ENCODE results near the gene THBD. TPM values are rescaled to one million over a fixed set of nuclear protein-coding genes. Genes with fewer than 3 reads are reported as not detected.

THBD gene
- total RNA-seq, 4 donors from 2014 or later: 39.7 to 329 (median 241) TPM

DNA sequence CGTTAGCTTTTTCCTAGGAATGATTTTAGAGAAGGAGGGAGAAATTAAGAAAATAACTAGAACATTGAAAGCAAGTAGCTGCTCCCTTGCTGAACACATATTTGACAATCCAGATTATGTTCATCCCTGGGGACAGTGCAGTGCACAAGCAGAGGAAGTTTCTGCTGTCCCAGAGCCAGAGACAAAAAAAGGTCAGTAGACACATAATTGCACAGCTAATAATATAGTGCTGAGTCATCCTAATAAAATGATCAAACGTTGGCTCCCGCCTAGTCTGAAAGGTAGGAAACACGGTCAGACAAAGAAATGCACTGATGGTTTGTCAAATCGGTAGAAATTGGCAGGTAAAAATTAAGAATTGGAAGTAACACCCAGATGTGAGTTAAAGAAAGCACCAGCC, 36.0 kb downstream of the THBD start:
- H3K4me3 ChIP-seq: no peak overlapping the region
- 34% methylated on average over 5 of the region's 5 CpGs for whole genome bisulfite sequencing
- TF ChIP-seq POLR2AphosphoS5 (IDR thresholded peaks at IDR 0.05): no peak
- TF ChIP-seq EP300 (IDR thresholded peaks at IDR 0.05): no peak
- TF ChIP-seq, protein P1, sequence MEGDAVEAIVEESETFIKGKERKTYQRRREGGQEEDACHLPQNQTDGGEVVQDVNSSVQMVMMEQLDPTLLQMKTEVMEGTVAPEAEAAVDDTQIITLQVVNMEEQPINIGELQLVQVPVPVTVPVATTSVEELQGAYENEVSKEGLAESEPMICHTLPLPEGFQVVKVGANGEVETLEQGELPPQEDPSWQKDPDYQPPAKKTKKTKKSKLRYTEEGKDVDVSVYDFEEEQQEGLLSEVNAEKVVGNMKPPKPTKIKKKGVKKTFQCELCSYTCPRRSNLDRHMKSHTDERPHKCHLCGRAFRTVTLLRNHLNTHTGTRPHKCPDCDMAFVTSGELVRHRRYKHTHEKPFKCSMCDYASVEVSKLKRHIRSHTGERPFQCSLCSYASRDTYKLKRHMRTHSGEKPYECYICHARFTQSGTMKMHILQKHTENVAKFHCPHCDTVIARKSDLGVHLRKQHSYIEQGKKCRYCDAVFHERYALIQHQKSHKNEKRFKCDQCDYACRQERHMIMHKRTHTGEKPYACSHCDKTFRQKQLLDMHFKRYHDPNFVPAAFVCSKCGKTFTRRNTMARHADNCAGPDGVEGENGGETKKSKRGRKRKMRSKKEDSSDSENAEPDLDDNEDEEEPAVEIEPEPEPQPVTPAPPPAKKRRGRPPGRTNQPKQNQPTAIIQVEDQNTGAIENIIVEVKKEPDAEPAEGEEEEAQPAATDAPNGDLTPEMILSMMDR (IDR thresholded peaks at IDR 0.05): no peak
- TF ChIP-seq POLR2A (IDR thresholded peaks at IDR 0.05): no peak
- H3K4me1 ChIP-seq: no peaks in the 10 kb centered on the region
- H3K36me3 ChIP-seq: no peaks in the 10 kb centered on the region
- no peaks in the 10 kb centered on the region for H3K27me3 ChIP-seq
- no peaks in the 10 kb centered on the region for H3K9me3 ChIP-seq
- no peak for DNase-seq (ENCODE audit: low spot score in 2 of 2)
- no peak overlapping the region for H3K27ac ChIP-seq

DNA sequence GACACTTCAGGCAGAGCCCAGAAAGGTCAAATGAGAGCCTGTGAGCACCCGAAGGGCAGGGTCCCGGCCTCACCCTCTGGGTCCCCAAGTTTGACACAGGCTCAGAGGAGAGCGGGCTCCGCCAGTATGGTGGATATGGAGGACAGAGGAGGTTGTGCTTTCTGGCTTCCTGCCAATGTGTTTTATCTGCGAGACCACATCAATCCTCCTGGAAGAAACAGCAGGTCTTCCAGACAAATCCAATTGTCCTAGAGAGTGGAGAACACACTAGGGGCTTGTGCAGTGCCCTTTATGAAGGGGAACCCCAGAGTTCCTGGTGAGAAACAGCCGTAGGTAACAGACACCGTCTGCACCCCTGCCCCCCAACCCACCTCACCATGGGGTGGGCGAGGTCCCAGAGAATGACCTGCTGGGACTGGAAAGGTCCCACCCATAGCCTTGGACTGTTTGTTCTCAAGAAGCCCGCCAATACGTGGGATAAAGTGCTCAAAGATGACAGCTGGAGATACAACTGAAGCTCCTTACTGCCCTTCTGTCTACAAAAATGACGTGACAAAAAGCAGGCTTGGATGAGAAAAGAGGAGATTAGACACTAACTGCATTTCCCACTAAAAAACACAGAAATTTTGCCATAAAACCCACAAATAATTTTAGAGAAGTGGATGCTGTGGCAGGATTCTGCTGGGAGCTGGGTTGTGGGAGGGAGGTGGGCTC, 38.3 kb downstream of the THBD start:
- Histone ChIP-seq H3K9me3 (no peaks in the 10 kb centered on the region), H3K36me3 (no peaks in the 10 kb centered on the region), H3K4me1 (no peaks in the 10 kb centered on the region), H3K27ac (no peak overlapping the region), H3K27me3 (no peaks in the 10 kb centered on the region), H3K4me3 (no peak overlapping the region)
- DNase-seq (ENCODE audit: low spot score in 2 of 2): no peak
- WGBS: 84% methylated on average over 11 of the region's 11 CpGs
- no peak for TF ChIP-seq POLR2AphosphoS5 (IDR thresholded peaks at IDR 0.05)
- no peak for TF ChIP-seq POLR2A (IDR thresholded peaks at IDR 0.05)
- TF ChIP-seq, protein P1 (IDR thresholded peaks at IDR 0.05): no peak
- TF ChIP-seq EP300 (IDR thresholded peaks at IDR 0.05): no peak

DNA sequence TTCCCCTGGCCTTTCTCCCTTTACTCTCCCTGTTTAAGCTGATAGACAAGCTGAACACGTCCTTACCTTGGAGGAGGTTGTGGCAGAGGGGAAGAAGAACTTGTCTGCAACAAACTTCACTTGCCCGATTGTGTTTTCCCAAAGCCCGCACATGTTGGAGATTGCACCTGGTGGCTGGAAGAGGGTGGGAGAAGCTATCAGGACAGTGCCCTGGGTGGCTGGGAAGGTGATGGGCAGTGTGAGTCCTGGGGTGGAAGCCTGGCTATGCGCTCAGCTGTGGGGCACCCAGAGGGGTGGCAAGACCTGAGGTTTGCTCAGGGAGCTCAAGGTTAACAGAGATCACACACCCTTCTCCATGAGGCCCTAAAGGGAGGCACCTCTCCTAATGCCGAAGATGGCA, 39.4 kb downstream of the THBD start:
- no peaks in the 10 kb centered on the region for H3K36me3 ChIP-seq
- H3K4me3 ChIP-seq: no peak overlapping the region
- H3K27ac ChIP-seq: no peak overlapping the region
- DNase-seq (ENCODE audit: low spot score in 2 of 2): no peak
- TF ChIP-seq POLR2AphosphoS5 (IDR thresholded peaks at IDR 0.05) (no peak), POLR2A (IDR thresholded peaks at IDR 0.05) (no peak), EP300 (IDR thresholded peaks at IDR 0.05) (no peak)
- TF ChIP-seq, protein P1 (IDR thresholded peaks at IDR 0.05): no peak
- H3K27me3 ChIP-seq: no peaks in the 10 kb centered on the region
- no peaks in the 10 kb centered on the region for H3K9me3 ChIP-seq
- WGBS: 78% methylated on average over 4 of the region's 5 CpGs
- no peaks in the 10 kb centered on the region for H3K4me1 ChIP-seq

DNA sequence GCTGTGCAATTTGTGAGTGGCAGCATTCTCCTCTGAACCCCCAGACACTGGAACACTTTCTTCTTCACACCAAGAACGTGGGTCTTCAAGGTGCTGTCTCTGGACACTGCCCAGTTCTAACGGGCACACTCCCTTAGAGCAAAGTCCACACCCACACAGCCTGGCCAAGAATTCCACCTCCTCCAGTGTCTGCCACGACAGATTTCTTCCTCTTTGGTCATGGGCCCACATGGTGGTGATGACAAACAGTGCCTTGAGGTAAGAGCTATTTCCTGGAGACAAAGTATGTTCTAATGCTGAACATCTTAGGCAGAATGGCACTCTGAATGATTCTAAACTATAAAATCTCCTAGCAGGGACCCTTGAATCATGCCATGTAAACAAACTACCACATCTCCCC, 39.8 kb downstream of the THBD start:
- WGBS: 13% methylated on average over 3 of the region's 3 CpGs
- Histone ChIP-seq H3K4me1 (no peaks in the 10 kb centered on the region), H3K9me3 (no peaks in the 10 kb centered on the region), H3K36me3 (no peaks in the 10 kb centered on the region), H3K27me3 (no peaks in the 10 kb centered on the region), H3K27ac (no peak overlapping the region), H3K4me3 (no peak overlapping the region)
- no peak for DNase-seq (ENCODE audit: low spot score in 2 of 2)
- TF ChIP-seq POLR2AphosphoS5 (IDR thresholded peaks at IDR 0.05) (no peak), POLR2A (IDR thresholded peaks at IDR 0.05) (no peak), EP300 (IDR thresholded peaks at IDR 0.05) (no peak)
- TF ChIP-seq, protein P1 (IDR thresholded peaks at IDR 0.05): no peak

DNA sequence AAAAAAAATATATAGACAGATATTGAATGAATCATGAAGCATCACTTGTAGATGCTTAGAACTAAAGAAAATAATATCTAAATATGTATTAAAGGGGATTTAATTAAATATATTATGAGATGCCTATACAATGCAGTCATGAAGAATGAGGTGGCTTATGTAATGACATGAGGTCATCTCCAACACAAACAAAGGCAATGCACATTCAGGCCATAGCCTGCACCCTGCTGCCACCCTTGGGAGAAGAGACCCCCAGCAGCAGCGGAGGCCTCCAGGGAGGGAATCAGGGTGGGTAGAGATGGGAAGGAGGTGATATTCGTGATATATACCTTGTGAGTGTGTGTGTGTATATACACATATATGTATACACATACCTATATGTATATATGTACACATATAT, 40.8 kb downstream of the THBD start:
- WGBS: 94% methylated on average over 2 of the region's 2 CpGs
- no peaks in the 10 kb centered on the region for H3K4me1 ChIP-seq
- H3K36me3 ChIP-seq: no peaks in the 10 kb centered on the region
- no peak for TF ChIP-seq EP300 (IDR thresholded peaks at IDR 0.05)
- no peak for TF ChIP-seq POLR2A (IDR thresholded peaks at IDR 0.05)
- no peak for TF ChIP-seq POLR2AphosphoS5 (IDR thresholded peaks at IDR 0.05)
- TF ChIP-seq, protein P1 (IDR thresholded peaks at IDR 0.05): no peak
- no peaks in the 10 kb centered on the region for H3K9me3 ChIP-seq
- H3K4me3 ChIP-seq: no peak overlapping the region
- DNase-seq (ENCODE audit: low spot score in 2 of 2): no peak
- no peak overlapping the region for H3K27ac ChIP-seq
- H3K27me3 ChIP-seq: no peaks in the 10 kb centered on the region
